Activated CD4-positive, alpha-beta T cell treated with anti-CD3 and anti-CD28 coated beads, Interleukin-10, Interleukin-2, amounts not matched to agents 100 ng/mL and 50 ng/mL, durations not matched to agents 16 hours and 8 hours (primary cell): ENCODE data around the gene RTN3.
"Not testable (repeated sequence)": the region's sequence is repeated elsewhere in the genome, so short reads cannot be mapped to it uniquely, and the experiment has no call there.

Source experiments
- DNase-seq: peaks from one replicate; pipeline ENCODE4 v3.0.0-alpha.2; 2020

RTN3 gene, protein sequence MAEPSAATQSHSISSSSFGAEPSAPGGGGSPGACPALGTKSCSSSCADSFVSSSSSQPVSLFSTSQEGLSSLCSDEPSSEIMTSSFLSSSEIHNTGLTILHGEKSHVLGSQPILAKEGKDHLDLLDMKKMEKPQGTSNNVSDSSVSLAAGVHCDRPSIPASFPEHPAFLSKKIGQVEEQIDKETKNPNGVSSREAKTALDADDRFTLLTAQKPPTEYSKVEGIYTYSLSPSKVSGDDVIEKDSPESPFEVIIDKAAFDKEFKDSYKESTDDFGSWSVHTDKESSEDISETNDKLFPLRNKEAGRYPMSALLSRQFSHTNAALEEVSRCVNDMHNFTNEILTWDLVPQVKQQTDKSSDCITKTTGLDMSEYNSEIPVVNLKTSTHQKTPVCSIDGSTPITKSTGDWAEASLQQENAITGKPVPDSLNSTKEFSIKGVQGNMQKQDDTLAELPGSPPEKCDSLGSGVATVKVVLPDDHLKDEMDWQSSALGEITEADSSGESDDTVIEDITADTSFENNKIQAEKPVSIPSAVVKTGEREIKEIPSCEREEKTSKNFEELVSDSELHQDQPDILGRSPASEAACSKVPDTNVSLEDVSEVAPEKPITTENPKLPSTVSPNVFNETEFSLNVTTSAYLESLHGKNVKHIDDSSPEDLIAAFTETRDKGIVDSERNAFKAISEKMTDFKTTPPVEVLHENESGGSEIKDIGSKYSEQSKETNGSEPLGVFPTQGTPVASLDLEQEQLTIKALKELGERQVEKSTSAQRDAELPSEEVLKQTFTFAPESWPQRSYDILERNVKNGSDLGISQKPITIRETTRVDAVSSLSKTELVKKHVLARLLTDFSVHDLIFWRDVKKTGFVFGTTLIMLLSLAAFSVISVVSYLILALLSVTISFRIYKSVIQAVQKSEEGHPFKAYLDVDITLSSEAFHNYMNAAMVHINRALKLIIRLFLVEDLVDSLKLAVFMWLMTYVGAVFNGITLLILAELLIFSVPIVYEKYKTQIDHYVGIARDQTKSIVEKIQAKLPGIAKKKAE

GRCh38 chr11:63681321-63682065 lies at the start of gene RTN3:
RTN3 (plus strand) TSS chr11:63681500; CDS start chr11:63681637, 137 bp downstream.
- DNase-seq: peak; percentile 100

DNA sequence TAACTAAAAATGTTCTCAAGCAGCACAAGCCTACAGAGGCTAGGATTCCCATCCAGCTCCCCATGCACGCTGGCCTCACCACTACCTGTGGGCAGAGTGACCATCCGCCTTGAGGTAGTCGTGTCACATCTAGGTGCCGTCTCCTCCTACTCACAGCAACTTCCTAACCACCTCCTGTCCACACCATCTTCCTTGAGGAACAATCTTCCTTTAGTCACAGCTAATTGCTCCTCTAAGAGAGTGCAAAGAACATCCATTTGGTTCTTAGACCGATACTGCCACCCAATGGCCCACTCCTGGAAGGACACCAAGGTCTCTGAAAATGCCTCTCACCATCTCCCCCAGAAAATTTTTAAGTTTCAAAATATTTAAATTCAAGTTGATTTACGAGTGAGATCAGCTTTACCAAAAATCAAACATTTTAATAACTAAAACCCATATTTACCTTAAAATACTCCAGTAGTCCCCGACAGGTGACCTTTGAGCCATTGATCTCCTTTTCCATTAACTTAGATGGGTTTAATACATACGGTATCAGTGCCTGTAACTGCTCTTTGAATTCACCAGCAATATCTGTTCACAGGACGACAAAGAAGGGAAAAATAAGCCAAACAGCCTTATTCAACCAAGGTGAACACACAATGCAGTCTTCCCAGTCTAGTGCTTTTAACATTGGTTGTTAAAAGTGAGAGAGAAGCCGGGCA lies 45.4 kb upstream of the RTN3 start:
- peak; percentile 70 for DNase-seq

- not testable (repeated sequence) for DNase-seq
Observed at GRCh38 chr11:63638436-63638835, 42.9 kb upstream of the RTN3 start.

DNA sequence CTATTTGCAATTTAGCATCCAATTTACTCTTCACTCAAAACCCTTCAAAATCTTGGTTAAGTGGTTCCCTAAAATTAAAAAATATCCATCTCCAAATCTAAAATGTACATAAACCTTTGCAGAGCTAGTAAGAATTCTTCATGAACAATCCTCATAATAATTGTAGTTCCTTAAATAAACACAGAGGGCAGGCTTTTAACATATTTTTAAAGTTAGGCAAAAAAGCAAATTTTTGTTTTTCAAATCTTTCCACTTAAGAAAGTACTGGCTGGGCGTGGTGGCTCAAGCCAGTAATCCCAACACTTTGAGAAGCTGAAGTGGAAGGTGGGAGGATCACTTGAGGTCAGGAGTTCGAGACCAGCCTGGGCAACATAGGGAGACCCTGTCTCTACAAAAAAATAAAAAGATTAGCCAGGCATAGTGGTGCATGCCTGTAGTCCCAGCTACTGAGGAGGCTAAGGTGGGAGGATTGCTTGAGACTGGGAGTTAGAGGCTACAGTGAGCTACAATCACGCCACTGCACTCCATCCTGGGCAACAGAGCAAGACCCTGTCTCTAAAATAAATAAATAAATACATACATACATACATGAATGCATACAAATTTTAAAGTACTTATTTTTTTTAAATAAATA lies 42.0 kb upstream of the RTN3 start:
- DNase-seq: no peak

DNA sequence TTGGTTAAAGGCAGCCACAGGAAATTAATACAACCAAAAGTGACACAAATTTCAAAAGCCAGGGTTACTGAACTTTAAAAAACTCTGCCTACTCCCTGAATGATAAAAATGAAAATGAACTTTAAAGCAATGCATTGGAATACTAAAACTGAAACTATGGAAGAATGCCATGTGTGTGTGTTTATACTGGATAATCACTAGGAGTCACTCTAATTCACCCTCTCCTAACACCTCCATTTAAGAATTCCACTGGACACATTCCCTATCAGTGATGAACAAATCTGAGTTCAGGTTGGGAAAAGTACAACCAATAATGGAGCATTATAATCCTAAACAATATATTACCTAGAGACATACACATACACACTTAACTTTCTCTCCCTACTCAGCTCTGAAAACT lies 39.6 kb upstream of the RTN3 start:
- DNase-seq: no peak

- no peak for DNase-seq
Observed at GRCh38 chr11:63643205-63643604, 38.1 kb upstream of the RTN3 start.

DNA sequence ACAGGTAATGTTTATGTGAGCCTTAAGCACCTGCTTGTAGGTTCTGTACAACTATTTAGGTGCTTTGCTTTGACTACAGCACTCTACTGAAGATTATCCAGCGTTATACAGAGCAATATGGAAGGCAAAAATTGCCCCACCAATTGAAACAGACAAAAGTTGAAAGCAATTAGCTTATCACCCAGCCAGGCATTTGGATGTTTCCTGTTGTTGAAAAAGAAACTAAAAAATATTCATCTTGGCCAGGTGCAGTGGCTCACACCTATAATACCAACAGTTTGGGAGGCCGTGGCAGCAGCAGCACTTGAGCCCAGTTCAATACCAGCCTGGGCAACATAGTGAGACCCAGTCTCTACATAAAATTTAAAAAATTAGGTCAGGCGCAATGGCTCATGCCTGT lies 28.6 kb upstream of the RTN3 start:
- no peak for DNase-seq

- no peak for DNase-seq
Observed at GRCh38 chr11:63660972-63661371, 20.3 kb upstream of the RTN3 start.

GRCh38 chr11:63663809-63664208 lies 17.5 kb upstream of the RTN3 start:
- DNase-seq: no peak

GRCh38 chr11:63666874-63667273 lies 14.4 kb upstream of the RTN3 start:
- DNase-seq: no peak

- peak; percentile 30 for DNase-seq
Observed at GRCh38 chr11:63667995-63668795, 13.1 kb upstream of the RTN3 start.

GRCh38 chr11:63670096-63670432 lies 11.2 kb upstream of the RTN3 start:
- DNase-seq: no peak

- peak; percentile 41 for DNase-seq
Observed at GRCh38 chr11:63670433-63671321, 10.6 kb upstream of the RTN3 start.

GRCh38 chr11:63671322-63672155 lies 9.8 kb upstream of the RTN3 start, which contains the start of gene ATL3:
ATL3 (minus strand) TSS chr11:63671376; CDS start chr11:63671335, 41 bp downstream.
- DNase-seq: peak; percentile 93

DNA sequence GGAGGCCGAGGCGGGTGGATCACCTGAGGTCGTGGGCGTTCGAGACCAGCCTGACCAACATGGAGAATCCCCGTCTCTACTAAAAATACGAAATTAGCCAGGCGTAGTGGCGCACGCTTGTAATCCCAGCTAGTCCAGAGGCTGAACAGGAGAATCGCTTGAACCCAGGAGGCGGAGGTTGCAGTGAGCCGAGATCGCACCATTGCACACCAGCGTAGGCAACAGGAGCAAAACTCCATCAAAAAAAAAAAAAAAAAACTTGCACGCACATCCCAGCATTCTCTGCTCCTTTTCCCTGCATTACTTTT lies 9.2 kb upstream of the RTN3 start:
- DNase-seq: no peak

DNA sequence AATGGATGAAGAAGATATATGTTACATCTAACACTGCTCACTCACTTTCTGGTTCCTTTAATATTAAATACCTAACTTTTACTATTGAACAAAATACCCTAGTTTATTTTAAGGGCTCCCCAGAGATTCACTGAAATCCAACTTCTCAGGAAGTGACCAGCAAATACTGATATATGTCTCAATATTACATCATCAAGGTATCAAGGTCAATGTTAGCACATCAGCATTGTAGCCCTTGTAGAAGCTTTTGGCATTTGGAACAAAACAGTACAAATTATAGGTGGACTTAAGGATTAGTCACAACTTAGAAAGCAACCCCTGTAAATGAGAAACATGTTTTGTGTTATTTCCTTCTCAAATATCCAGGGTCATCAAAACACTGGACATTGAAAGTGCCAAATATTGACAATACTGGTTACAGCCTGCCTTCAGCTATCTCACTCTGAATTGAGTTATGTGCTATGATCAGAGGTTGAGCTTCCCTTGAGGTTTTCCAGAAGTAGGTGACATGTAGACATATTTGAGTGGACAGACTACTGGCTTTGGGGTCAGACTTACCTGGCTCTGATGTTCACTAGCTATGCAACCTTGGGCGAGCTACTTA lies 8.3 kb upstream of the RTN3 start:
- no peak for DNase-seq

DNA sequence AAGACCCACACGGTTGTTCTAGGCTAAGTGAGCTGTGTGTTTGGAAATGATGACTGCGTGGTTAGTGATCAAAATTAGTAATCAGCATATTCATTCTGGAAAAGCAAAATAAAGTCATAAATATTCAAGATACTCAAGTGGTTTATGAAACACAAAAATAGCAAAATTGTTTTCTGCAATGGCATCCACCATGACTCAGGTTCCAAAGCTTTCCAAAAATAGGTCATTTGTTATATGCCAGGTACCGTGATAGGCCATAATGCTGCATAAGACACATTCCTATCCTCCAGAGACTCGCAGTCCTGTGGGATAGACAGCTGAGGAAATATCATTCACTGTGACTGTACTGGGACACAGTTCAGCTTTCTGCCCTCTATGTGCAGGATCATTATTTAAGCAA lies 7.7 kb upstream of the RTN3 start:
- DNase-seq: peak; percentile 40

- peak; percentile 58 for DNase-seq
Observed at GRCh38 chr11:63680834-63681320, 423 bp upstream of the RTN3 start.
